Measurements from ENCODE around the gene TRIM9.

TRIM9 gene

DNA sequence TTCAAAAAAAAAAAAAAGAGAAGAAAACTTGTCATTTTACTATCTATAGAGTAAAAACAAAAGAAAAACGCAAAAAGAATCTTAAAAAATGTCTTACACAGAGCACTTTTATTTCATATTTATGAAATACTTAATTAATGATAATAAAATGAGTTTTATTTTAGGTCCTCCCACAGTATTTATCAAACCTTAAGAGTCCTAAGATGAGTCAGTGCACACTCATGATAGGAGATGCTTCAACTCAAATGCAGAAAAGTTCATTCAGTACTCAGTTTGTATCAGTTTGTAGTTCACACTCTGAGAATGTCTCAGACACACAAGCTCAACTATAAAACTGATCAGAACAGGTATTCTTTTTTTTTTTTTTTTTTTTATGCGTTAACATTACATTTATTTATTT, 41.7 kb downstream of the TRIM9 start:
- peak; percentile 29 for DNase-seq

DNA sequence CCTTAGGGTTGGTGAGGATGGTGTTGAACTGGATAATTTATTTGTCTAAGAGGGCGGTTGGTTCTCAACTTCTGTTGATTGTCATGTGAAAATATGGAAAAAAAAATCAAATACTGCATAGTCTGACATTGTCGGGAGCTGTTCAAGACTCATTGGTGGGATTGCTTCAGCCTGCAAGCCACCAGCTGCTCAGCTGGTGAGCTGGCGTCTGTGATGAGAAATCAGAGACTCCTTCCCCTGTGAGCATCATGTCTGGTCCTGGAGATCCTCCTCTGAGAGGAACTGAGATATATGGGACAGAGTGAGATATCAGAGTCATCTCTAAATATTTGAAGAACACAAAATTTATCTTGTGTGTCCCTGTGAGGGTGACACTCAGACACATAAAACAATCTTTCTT, 49.9 kb downstream of the TRIM9 start:
- no peak for DNase-seq

DNA sequence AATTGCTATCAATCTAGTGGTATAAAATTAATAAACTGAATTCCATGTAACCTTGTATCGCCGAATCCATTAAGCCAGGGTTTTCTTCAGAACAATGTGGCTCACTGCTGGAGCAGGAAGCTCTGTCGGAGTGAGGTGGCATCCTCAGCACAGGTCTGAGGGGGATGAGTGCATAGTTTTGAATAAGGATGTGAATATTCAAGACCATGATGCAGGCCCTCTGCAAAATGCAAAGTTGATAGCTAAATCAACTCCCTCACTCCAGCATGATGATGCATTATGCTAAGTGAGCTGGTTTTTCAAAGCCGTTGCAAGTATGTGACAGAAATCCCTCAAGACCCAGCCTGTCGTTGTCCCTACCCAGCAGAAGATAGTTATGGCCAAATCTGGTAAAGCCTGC, 53.0 kb downstream of the TRIM9 start:
- no peak for DNase-seq

DNA sequence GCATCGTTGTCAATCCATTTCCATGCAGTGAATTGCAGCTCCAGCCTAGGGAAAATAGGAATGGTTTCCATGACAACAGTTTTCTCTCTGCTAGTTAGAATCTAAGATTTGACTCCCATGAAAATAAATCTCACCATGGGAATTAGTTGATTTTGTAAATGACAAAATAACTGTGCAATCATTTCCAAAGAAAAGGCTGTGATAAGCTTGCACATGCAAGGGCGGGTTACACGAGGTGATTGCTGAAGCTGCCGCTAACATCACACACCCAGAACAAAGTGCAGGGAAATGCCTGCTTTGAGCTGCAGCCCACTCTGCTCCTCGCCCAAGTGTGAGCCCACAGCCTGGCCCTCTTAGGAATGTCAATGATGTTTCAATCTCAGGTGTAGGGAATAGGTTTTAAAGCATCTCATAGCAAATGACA, 53.8 kb downstream of the TRIM9 start:
- no peak for DNase-seq

DNA sequence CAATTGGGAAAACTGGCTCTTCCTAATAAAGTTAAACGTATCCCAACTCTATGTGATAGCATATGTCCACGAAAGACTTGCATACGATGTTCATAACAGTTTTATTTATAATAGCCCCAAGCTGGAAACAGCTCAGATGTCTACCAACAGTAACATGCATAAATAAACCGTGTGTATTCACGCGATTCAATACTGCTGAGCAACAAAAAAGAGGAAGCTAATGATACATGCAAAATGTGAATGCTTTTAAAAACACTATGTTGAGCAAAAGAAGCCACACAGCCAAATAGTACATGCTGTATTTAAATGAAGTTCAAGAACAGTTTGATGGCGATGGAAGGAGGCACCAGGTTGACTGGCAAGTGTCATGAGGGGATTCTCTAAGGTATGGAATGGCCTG, 55.7 kb downstream of the TRIM9 start:
- no peak for DNase-seq

DNA sequence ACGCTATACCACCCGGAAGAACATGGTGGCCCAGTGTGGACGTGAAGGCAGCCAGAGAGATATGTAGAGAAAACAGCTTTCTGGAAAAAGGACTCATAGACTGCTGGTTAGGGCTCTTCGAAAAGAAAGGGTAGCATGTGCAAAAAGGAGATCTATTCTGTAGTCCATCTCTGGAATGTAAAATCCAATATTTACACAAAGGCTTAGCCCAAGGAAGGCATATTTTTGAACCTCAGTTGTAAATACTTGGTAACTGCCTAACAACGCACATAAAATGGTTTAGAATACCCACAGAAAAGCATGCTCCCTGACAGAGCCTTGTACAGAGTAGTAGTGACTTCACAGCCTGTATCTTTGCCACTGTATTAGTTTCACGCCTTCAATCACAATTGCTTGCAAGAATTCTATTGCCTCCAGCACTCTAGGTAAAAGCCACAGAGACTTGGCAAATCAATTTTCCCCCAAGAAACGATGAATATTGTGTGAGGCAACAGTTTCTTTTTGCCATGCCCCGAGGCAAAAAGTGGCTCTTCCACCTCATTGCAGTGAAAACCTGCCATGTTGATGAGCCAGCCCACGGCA, 59.2 kb downstream of the TRIM9 start:
- no peak for DNase-seq

DNA sequence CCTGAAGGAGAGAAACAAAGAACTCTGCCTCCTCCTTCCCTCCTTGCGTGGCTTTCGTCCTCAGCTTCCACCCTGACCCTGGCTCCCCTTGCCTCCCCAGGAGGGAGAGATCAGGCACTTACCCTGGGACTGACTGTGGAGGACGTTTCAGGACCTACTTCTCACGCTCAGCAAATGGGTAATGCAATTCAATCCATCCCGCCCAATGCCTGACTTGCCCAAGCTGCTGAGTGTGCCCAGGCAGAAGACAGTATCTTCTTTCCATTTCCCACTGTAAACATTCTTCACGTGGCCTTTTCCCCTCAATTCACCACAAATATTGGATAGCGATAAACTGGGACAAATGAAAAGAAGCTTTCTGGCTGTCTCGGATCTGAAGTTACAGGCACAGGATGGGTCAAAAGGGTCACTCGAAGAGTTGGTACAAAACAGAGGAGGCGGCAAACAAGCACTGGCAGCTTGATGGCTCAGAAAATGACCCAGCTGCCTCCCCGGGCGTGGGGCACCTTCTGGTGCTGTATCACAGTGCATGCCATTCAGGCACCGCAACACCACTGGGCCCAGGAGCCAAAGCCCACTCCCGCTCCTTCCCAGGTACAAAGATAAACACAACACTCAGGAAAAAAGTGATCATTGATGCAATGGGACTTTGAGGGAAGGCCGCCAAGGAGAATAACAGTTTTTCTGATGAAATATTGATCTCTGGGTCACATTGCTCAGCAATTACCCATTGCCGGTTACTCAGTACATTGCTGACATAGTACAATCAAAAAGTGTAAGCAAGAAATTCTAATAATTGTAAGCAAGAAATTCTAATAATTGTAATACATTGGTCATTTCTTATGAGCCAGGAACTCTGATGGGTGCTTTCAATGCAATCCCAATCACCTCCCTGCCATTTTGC, 65.8 kb downstream of the TRIM9 start:
- DNase-seq = no peak

DNA sequence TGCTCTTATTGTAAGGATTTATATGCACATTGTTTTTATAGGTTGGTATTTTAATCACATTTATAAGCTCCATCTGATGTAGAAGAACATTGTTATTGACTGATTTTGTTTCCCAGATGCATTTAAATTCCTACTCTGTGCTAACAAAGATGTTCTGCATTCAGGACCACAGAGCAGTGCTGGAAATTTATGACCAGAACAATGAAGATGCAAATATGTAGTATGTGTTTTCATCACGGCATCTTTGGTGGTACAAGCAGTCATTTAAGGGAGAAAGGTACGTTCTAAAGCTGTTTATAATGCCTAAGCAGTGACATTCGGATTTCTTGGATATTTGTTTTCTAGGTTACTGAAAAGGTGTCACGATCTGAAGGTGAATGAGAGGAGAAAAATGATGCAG, 66.5 kb downstream of the TRIM9 start:
- no peak for DNase-seq

DNA sequence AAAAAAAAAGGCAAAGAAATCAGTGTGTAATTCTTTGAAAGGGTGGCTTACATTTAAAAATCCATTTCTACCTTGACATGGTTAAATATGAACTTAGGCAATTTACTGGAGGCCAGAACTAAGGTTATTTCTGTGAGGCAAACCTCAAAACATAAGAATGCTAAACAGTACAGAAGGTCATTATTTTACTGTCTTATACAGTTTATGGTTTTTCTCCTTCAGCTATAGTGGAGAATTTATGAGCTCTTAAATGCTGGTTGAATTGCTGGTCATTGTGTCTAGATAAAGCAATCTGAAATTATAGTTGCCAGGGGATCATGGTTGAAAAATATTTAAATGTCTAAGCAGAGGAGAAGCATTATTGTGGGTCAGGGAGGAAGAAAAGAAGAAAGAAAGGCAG, 70.5 kb downstream of the TRIM9 start:
- no peak for DNase-seq

DNA sequence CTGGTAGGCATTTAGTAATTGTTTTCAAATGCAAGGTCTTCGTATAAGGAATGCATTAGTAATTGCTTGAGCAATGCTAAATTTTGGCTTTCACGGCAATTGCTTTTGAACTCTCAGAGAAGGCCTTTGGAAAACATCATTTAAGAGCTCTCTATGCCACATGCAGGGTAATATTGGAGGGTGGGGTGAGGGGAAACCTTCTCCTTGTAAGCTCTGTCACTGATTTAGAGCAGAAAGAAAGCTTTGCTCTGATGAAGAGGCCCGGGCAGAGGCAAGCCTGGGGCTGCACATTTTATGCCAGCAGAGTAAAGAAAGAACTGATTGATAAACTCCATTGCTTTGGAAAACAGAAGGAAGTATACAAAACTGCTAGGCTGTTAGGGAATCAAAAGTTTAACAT, 70.9 kb downstream of the TRIM9 start:
- no peak for DNase-seq

DNA sequence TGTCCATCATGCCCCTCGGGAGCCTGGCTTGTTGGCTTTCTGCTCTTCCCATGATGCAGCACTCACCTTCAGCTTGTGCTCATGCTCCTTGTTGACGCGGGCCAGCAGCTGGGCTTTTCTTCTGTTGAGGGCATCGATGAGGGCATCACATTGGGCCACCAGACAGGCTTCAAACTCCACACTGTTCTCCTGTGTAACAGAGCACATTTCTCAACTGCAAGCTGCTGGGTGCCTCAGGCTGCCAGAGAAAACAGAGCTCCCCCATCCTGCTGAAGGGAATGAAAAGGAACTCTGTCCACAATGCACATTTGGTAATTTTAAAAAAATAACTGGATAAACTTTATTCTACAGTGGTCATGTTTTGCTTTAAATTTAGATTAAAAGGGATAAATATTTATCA, 72.1 kb downstream of the TRIM9 start:
- DNase-seq = no peak

DNA sequence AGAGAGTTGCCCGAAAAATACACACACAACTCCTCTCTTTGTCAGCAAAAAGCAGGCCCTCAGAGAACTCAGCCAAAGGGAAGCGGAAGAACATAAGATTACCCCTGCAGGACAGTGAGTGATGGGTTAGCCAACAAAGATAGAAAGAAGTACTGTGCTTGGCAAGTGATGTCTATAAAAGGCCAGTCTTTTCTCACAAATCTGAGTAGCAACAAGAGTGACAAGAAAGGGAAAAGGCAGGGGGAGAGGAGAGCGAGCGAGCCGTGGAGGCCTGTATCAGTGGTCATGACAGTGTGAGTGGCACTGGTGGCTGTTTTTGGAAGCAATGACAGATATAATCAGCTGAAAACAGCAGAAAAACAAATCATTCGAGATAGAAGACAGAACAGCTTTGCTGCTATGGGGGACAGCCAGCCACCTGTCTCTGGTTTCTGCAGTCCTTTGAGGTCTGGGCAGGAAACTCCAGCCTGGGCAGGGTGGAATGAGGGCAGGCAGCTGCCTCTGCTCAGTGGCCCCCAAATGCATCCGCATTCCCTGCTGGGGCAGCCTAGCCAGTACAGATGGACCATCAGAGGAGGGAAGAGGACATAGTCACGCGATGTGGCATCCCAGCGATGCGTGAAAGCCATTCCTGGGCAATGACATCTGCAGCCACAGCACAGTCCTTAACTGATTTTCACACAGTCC, 74.7 kb downstream of the TRIM9 start:
- DNase-seq = peak; percentile 3

DNA sequence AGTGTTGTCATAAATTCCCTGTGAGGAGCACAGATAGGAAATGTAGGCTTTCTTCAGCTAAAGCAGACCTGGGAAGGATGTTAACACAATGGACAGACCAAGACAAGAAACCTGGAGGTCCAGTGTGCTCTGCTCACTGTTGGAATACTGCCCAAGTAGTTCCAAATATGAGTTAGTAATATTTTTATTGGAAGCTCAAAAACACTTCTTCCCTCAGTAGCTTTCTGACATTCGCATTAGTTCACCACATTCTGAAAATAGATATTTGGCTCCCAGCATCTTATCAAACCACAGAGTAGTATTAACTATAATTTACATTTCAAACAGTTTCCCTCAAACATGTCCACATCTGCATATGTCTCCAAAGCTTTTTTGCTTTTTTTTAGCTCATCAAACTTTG, 75.8 kb downstream of the TRIM9 start:
- no peak for DNase-seq

DNA sequence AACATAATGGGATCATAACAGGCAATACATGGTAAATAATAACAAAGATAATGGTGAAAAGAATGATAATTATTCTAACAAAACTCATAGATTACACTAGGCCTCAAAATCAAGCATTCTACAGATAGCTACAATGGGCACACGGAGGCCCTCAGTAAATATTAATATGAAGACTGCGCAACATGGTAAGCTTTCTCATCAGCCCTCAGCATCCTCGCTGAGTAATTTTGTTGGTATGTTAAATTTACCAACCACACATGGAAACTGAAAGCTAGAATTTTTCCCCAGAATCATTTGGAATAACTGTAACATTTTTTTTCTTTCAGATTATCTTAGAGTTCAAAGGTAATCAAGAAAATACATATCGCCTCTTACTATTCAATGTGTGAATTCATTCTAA, 76.4 kb downstream of the TRIM9 start:
- peak; percentile 38 for DNase-seq

DNA sequence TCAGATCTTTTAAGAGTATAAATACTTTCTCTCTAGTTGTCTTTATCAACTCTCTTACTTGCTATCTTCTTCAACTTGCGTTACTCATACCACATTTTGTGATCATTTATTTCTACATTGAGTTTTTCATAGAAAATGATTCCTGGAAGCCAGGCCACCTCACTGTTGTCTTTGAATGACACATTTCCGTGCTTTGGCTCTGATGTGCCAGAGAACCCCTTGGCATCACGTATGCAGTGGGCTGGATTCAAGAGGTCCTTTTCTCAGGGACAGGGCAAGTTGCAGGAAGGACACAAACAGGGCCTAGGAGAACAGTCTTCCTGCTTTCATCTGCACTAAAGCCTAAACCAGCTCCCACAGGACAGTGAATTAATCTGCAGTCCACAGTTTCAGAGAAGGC, 80.3 kb downstream of the TRIM9 start:
- DNase-seq = no peak

DNA sequence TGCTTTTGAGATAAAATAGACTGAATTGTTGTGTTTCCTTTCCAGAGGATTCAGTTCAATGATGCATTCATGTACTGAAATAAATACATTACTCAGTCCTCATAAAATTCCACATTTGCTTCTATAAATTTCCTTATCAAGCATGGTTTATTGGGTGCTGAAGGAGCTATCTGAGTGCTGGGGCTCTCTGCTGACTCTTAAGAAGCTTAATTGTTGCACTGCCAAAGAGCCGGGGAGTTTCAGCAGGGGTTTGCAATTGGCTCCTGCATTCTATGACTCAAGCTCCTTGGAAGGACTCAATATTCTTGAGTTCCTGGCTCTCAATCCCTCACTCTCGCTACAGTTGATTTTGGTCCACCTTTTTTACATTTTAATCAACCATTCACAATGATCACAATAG, 80.8 kb downstream of the TRIM9 start:
- DNase-seq = peak; percentile 42

DNA sequence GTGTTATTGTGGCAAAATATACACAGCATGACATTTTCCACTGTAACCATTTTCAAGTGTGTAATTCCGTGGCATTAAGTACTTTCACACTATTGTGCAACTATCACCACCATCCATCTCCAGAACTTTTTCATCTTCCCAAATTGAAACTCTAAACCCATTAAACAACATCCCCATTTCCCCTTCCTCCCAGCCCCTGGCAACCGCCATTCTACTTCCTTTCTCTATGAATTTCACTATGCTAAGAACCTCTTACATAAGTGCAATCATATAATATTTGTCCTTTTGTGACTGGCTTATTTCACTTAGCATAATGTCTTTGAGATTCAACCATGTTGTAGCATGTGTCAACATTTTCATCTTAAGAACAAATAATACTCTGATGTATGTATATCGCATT, 82.8 kb downstream of the TRIM9 start:
- no peak for DNase-seq

DNA sequence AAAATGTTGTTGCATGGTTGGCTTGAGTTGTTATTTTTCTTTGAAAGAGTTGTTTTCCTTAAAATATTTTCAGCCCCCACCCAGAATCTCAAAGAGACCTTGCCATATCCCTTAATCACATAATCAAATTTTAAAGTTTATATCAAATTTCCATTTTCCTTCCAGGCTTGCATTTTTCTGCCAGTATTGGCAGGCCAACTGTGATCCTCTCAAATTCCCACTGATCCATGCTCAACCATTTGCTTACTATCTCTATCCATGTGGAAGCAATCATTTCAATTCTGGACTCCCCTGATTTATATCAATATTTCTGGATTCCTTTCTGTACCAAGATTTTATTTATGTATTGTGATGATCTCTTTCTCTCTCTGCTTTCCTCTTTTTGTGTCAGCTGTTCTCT, 86.5 kb downstream of the TRIM9 start:
- no peak for DNase-seq

DNA sequence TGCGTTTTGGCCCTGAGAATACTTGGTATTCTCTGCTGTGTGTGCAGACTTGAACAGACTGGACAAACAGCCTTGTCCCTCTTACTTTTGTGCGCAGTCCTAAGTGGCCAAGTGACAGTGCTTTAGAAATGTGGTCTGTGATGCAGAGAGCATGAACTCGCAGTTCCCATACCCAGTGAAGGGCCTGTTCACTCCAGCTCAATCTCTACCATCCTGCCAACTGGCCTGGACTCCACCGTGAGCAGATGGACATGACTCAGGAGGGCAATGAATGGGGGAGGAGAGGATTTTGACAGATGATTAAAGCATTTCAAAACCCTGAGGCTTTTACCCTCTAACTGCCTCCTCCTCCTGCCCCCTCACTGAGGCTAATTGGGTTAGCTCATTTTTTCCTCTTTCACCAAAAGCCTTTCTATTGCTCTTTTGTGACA, 88.1 kb downstream of the TRIM9 start:
- DNase-seq = peak; percentile 88

DNA sequence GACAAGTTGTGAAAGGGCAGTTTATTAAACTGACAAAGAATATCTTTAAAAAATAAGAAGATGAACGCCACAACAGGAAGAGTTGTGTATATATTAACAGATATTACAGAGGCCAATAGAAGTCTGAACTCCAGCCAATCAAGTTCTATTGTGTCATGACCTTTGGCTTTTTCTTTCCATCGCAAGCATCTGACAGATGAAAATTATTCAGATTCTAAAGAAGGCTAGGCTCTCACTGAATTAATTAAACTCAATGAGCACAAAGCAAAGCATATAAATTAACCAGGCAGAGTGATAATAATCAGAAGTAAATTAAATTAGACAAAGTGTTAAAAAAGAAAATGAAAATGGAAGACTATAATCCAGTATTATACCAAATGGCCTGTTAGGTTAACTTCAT, 88.6 kb downstream of the TRIM9 start:
- no peak for DNase-seq

DNA sequence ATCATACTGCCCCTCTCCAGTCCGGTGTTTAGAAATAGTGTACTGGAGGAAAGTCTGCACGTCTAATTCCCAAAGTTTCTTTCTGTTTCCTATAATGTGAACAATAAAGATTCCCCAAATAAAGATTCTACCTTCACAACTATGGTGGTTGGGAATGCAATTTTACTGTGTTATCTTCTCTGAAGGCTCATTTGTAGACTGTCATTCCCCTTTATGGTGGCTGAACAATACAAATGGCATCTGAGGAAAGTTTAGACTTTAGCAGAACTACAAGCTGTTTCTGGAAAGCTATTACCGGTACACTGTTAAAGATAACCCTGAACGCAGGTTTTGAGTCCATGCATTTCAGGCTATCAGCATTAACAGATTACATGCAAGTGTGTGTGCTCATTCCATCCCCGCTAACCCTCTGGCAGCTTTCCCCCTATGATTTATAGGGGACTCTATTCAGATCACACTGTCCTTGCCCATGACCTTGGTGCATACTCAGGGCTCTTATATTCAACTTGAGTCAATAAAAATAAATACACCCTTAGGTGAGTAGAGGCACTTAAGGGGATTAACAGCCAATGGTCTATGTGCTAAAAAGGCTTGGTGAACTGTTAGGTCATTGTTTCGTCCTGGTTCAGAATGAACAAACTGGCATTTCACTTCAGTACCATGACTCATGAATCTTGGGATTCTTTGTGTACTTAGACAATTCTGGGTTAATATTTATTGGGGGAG, 89.9 kb downstream of the TRIM9 start:
- DNase-seq = peak; percentile 61

DNA sequence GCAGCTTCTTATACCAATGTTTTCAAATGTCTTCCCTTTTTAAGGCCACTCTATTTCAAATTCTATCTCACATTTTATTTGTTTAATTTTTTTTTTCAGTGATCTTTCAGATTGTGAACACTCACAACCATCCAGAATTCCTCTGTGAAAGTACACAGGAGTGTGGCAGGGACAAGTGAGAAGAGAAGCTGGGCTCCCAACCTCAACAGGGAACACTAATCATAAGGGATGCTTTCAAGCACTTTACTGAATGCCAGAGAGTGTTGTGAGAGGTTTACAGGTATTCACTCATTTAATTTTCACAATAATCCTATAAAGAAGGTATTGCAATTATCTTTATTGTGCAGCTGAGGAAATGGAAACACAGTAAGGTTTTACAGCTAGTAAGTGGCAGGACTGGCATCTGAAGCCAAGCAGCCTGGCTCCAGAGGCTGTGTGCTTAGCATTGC, 90.5 kb downstream of the TRIM9 start:
- no peak for DNase-seq

DNA sequence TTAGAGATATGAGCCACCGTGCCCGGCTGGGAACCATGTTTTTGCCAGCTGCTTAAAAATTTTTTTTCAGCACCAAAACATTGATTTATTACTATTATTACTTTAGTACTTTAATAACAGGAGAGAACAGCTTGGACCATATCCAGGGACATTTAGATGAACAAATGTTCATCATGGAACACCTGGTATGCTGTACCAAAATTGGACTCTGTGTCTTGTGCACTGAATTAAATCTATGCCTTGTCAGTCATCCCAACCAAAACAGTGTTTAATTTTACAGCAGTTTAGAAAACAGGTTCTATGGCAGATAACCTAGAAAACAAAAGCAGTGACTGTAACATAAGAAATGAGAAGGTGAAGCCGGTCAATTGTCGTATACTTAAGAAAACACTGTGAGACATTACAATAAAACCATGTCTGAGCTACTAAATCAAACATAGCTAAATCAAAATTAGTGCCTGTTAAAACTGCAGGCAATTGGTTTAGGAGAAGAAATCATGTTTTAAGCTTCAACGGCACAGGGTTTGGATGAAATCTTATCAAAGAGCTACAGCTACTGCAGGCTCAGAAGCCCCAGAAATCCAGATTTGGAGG, 92.4 kb downstream of the TRIM9 start:
- no peak for DNase-seq

Measured in HCEC 1CT (cell line).